Ovary (tissue), 3 donors: Measurements from ENCODE around the gene DTX1.

Experiments
- CTCF ChIP-seq, 3 donors: fragments of 450-650 bp in 2 of 3; fragments of 200-600 bp in 1 of 3; IDR thresholded peaks; one replicate each; pipeline versions ENCODE4 v1.5.1 to v1.8.0; 2016 to 2022; ENCODE audit warnings: antibody characterized with exemption in 3 of 3, mild to moderate bottlenecking in 1 of 3
- EP300 ChIP-seq: sonication (generic); formaldehyde crosslinking; IDR thresholded peaks from one replicate; pipeline ENCODE4 v1.6.1; 2017; ENCODE audit warnings: antibody characterized with exemption
- donor health status: DM: no; HTN: no; CAD: no.

DNA sequence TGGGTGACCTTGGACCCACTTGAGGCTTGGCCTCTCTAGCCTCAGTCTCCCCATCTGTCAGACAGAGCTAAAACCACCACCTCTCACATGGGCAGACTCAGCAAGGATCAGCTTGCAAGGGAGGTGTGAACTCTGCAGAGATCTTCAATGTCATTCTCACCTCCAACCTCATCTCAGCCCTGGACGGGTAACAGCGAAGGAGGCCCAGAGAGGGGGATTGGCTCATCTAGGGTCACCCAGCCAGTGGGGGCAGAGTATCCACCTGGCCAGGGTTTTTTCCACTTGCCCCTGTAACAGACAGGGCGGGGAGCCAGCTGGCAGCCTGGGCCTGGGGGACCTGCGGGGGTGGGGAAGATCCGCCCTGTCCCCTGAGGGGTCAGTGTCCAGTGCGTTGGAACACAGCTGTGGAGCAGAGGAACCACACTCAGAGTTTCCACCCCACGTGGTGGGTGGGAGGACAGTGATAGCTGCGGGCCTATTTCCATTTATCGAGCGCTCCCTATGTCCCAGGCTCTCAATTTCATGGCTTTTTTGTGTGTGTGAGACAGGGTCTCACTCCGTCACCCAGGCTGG is 27.4 kb downstream of the DTX1 start:
- TF ChIP-seq CTCF (IDR thresholded peaks at IDR 0.05) (no peak), EP300 (no peak)
